HUDEP-2 (cell line): ENCODE results near the gene GIPC1.
"Not testable (repeated sequence)": the region's sequence is repeated elsewhere in the genome, so short reads cannot be mapped to it uniquely, and the experiment has no call there.

Experiments used
- DNase-seq, 76 experiments: peaks; one replicate each; lab custom pipeline; 2025; ENCODE audit not compliant: unreplicated experiment in 76 of 76; lab: John Stamatoyannopoulos, UW

The GIPC1 gene

DNA sequence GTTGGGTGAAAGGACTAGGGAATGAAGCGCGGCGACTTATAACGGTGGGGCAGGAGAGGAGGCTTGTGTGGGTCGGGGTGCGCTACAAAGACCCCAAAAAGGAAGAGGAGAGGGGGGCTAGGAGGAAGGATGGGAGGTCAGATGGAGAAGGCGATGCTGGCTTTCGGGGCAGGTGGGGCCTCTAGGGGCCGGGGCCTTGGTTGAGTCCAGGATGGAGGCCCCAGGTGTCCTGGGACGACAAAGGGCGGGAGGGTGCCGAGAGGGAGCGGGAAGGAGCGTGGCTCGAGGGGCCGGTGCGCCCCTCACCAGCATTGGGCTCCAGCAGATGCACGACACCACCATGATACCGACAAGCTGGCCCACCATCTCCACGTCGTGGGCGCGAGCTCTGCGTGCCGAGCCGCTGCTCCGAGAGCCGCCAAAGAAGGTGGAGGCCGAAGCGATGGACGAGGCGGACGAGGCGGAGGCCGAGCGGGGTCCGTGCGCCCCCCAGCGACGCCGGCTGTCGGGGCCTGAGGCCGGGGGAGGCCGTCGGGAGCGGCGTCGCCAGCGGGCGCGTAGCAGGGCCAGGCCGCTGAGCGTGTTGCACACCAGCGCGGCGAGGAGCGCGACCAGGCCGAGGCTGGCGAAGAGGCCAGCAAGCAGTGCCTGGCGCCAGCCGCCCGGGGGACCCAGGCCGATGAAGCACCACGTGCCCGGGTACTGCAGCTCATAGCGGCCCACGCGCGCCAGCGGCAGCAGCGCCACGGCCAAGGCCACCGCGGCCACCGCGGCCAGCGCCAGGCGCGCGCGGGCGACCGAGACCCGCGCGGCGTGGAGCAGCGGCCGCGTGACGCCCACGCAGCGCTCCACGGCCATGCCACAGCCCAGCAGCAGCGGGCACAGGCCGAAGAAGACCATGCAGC is 22.6 kb downstream of the GIPC1 start:
- DNase-seq: no peak

GRCh38 chr19:14472202-14472938 is 23.6 kb downstream of the GIPC1 start:
- peak in 66 of 76 experiments; percentile 28 to 85 (median 69) for DNase-seq

DNA sequence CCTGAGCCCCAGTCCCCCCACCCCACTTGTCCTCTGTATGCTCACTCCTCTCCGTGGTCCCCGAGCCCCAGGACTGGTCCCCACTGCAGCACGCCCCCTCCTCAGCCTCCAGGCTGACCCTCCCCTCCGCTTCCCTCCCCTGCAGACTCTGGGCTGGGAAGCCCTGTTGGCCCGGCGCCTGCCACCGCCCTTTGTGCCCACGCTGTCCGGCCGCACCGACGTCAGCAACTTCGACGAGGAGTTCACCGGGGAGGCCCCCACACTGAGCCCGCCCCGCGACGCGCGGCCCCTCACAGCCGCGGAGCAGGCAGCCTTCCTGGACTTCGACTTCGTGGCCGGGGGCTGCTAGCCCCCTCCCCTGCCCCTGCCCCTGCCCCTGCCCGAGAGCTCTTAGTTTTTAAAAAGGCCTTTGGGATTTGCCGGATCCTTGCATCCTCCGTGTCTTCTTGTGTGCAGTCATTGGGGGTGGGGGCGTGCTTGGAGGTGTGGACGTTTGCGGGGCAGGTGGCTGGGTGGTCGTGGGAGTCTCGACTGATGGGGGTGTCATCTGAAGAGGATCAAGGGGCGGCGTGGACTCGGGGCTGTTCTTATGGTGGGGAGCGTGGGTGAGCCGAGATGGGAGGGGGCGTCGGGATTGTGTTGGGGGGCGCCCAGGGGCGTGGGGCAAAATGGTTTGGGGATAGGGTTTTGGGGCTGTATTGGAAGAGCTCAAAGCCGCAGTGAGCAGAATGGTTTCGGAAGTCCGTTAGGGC is 24.3 kb downstream of the GIPC1 start:
- no peak for DNase-seq

DNA sequence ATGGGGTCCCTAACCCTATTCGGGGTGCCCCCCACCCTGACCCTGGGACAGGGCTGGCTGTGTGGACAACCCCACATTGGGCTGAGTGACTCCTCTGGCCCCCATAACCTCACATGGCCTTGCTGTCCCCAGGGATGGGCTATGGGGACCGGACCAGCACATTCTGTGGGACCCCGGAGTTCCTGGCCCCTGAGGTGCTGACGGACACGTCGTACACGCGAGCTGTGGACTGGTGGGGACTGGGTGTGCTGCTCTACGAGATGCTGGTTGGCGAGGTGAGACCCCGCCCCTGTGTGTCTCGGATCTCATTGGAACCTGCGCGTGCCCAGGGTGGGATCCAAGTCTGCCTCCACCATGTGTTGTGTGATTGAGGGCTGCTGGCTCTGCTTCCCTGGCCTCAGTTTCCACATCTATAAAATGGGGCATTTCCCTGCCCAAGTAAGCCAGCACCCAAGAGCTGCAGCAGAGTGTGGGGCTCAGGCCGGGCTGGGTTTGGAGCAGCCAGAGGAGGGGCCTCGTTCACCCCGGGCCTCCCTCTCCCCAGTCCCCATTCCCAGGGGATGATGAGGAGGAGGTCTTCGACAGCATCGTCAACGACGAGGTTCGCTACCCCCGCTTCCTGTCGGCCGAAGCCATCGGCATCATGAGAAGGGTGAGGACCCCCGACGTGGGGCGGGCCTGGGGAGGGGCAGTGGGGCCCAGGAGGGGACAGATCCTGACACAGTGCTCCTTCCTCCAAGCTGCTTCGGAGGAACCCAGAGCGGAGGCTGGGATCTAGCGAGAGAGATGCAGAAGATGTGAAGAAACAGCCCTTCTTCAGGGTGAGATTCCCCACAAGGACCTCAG is 25.7 kb downstream of the GIPC1 start:
- no peak for DNase-seq

- DNase-seq: no peak
Measured at GRCh38 chr19:14467816-14468215, 28.1 kb downstream of the GIPC1 start.

DNA sequence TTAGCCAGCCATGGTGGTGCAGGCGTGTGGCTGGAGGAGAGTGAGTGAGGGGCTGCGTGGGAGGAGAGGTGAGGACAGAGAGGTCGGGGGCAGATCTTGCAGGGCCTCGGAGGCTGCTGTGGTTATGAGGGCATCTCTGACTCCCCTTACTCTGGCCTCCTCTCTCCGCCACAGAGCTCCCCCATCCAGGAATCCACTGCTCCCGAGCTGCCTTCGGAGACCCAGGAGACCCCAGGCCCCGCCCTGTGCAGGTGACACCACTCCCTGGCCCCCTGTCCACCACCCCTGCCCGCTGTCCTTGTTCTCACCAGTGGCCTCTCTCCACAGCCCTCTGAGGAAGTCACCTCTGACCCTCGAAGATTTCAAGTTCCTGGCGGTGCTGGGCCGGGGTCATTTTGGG is 28.5 kb downstream of the GIPC1 start:
- DNase-seq: no peak

GRCh38 chr19:14463747-14464146 is 32.2 kb downstream of the GIPC1 start:
- no peak for DNase-seq

DNA sequence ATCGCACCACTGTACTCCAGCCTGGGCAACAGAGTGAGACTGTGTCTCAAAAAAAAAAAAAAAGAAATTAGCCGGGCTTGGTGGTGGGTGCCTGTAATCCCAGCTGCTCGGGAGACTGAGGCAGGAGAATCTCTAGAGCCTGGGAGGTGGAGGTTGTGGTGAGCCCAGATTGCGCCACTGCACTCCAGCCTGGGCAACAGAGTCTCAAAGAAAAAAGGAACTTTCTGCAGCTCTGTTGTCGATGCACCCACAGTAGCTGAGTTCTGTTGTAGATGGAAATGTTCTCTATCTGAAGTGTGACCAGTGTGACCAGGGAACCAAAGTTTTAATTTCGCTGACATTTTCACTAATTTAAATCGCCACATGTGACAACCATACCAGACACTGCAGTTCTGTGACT is 33.5 kb downstream of the GIPC1 start:
- DNase-seq: not testable (repeated sequence)

- no peak for DNase-seq
Measured at GRCh38 chr19:14460935-14461334, 35.0 kb downstream of the GIPC1 start.

GRCh38 chr19:14459703-14460102 is 36.2 kb downstream of the GIPC1 start:
- DNase-seq: no peak

DNA sequence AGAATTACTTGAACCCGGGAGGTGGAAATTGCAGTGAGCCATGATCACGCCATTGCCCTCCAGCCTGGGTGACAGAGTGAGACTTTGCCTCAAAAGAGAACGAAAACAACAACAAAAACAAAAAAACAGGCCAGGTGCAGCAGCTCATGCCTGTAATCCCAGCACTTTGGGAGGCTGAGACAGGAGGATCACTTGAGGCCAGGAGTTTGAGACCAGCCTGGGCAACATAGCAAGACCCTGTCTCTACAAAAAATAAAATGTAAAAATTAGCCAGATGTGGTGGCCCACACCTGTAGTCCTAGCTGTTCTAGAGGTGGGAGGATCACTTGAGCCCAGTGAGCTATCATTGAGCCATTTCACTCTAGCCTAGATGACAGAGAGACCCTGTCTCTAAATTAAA is 43.6 kb downstream of the GIPC1 start:
- DNase-seq: not testable (repeated sequence)

DNA sequence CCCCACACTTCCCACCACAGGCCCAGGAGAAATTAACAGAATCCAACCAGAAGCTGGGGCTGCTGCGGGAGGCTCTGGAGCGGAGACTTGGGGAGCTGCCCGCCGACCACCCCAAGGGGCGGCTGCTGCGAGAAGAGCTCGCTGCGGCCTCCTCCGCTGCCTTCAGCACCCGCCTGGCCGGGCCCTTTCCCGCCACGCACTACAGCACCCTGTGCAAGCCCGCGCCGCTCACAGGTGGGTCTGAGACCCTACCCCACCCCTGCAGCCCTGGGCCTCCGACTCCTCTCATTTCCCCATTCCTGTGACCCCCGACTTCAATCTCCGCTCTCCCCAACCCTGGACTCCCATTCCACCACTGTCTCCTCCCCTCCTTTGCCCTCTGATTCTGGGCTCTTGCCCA is 45.1 kb downstream of the GIPC1 start:
- no peak for DNase-seq

- DNase-seq: peak in 69 of 76 experiments; percentile 32 to 94 (median 80)
Measured at GRCh38 chr19:14450168-14450874, 45.6 kb downstream of the GIPC1 start.

DNA sequence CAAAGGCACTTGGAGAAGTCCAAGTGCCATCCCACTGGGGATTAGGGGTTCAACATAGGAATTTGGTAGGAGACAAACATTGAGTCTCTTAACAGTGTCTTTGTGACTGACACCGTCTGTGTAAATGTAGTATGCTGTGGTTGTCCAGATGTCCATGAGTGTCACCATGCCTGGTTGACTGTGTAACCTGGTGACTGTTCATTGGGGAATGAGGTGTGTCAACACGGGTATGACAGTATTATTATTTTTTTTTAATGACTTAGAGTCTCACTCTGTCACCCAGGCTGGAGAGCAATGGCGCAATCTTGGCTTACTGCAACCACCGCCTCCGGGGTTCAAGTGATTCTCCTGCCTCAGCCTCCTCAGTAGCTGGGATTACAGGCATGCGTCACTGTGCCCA is 46.6 kb downstream of the GIPC1 start:
- no peak for DNase-seq

- peak in 3 of 76 experiments; percentile 14 to 26 (median 17) for DNase-seq
Measured at GRCh38 chr19:14446336-14447036, 49.4 kb downstream of the GIPC1 start.

- DNase-seq: no peak
Measured at GRCh38 chr19:14443632-14444216, 52.2 kb downstream of the GIPC1 start.

DNA sequence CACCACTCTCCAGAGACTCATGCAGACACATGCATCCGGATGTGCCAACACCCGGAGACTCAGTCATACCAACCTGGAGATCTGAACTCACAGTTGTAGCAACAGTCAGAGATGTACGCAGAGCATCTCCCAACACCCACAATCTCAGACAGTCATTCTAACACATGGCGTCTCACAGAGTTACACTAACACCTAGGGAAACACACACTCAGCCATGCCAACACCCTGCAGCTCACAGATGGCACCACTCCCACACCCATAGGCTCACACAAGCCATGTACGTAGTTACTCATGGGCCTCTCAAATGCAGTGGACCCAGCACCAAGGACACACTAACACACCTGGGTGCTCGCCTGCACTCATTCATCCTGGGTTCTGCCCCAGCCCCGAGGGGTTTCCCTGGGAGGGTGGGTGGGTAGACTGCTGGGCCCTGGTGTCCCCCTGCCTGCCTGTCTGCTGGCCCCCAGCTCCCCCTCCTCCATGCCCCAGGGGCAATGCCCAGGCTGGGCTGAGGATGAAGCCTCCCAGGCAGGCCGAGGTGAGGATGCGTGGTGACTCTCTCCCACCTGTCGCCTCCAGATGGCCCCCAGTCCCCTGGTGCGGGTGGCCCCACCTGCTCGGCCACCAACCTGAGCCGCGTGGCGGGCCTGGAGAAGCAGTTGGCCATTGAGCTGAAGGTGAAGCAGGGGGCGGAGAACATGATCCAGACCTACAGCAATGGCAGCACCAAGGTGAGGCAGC is 52.9 kb downstream of the GIPC1 start:
- DNase-seq: no peak
